Stomach (tissue), 9 donors: ENCODE measurements around the gene ADAM30. TPM values are rescaled to one million over a fixed set of nuclear protein-coding genes. Genes with fewer than 3 reads are reported as not detected.

Experiments
- DNase-seq, 2 donors: peaks; one replicate each; pipeline versions ENCODE4 v3.0.0 to v3.0.0-alpha.2; 2013 to 2019
- H3K27ac ChIP-seq, 5 donors: fragments of 200-600 bp in 4 of 5; sonication (generic) in 4 of 5; one replicate each; pipeline ENCODE4 v1.5.1; 2013 to 2019; ENCODE audit warnings: mild to moderate bottlenecking in 1 of 5, moderate library complexity in 1 of 5
- H3K27me3 ChIP-seq, 3 donors: fragments of 200-600 bp; sonication (generic); one replicate each; pipeline ENCODE4 v1.5.1; 2017 to 2019; ENCODE audit warnings: mixed run types in 1 of 3
- H3K36me3 ChIP-seq, 4 donors: fragments of 200-600 bp; sonication (generic); 1 replicate in 3 of 4; 2 replicates in 1 of 4; pipeline ENCODE4 v1.5.1; 2016 to 2019
- H3K4me1 ChIP-seq, 4 donors: fragments of 200-600 bp; sonication (generic); one replicate each; pipeline ENCODE4 v1.5.1; 2016 to 2019
- H3K4me3 ChIP-seq, 4 donors: fragments of 200-600 bp; sonication (generic) in 3 of 4; one replicate each; pipeline ENCODE4 v1.5.1; 2016 to 2019; ENCODE audit warnings: mild to moderate bottlenecking in 1 of 4
- H3K9me3 ChIP-seq, 4 donors: fragments of 200-600 bp; sonication (generic); one replicate each; pipeline ENCODE4 v1.5.1; 2016 to 2019
- CTCF ChIP-seq, 7 experiments: fragments of 450-650 bp in 4 of 7; fragments of 200-600 bp in 3 of 7; sonication (generic) in 3 of 7; IDR thresholded peaks; one replicate each; pipeline ENCODE4 v1.5.1; 2016 to 2019; ENCODE audit warnings: antibody characterized with exemption in 7 of 7, control low read depth in 2 of 7, mild to moderate bottlenecking in 1 of 7
- EP300 ChIP-seq: sonication (generic); formaldehyde crosslinking; IDR thresholded peaks from one replicate; pipeline ENCODE4 v1.6.1; 2017; ENCODE audit warnings: antibody characterized with exemption
- POLR2A ChIP-seq, 4 donors: fragments of 450-650 bp; IDR thresholded peaks; one replicate each; pipeline ENCODE4 v1.6.1; 2016; ENCODE audit warnings: antibody characterized with exemption in 4 of 4, control low read depth in 2 of 4, mild to moderate bottlenecking in 1 of 4, moderate library complexity in 1 of 4
- POLR2AphosphoS5 ChIP-seq, 3 donors: sonication (generic); formaldehyde crosslinking; IDR thresholded peaks; one replicate each; pipeline ENCODE4 v1.6.1; 2016; ENCODE audit warnings: antibody characterized with exemption in 3 of 3
- WGBS, 5 donors: extraction: QIAGEN DNeasy Blood & Tissue Kit in 3 of 5; methylation state at CpG; one replicate each; pipeline versions ENCODE4 v1.1.5 to v1.1.7; 2013 to 2018; 5-methylcytosine and 5-hydroxymethylcytosine counted together
- intact Hi-C: fragments of 100-400 bp; cut with DNase I; formaldehyde crosslinking; loops from one replicate; pipeline ENCODE4 v1.15.1; 2023; ENCODE audit warnings: low total_unique reads
- polyA plus RNA-seq, 3 donors: library from polyadenylated mRNA; stranded (reverse); fragments of 200-250 nt; gene quantifications; one replicate each; pipeline ENCODE4 v1.2.3, GENCODE V29; 2013
- total RNA-seq, 5 donors: library from RNA; depleted of rRNA; stranded (reverse); fragments of >200 nt; gene quantifications; one replicate each; pipeline versions ENCODE4 v1.1.0 to v1.2.3, GENCODE V29; 2014 to 2016
- donor health status: healthy with polysubstance abuse.
- donor health status: Bipolar disorder and iron deficiency.
- donor health status: healthy.

The ADAM30 gene
- total and polyA plus RNA-seq, 8 donors: not detected

DNA sequence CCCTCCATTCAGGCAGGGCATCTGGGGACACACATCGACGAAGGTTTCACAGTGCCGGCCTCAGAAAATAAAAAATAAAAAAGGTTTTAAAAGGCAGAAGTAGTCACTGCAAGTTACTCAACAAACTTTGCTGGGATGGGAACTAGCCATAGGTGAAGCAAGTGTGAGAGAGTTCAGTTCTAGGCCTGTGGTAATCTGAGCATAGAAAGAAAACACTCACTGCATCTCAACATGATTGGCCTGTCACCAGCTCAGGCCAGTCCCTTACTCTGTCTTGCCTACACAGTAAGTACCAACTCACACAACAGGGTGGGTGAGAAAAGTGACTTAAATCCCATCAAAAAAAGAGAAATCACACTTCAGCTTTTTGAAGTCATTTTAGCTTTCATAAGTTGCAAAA, 30.2 kb upstream of the ADAM30 start:
- Histone ChIP-seq H3K4me3 (no peak overlapping the region), H3K27ac (no peak overlapping the region), H3K4me1 (no peaks in the 10 kb centered on the region), H3K27me3 (no peaks in the 10 kb centered on the region), H3K36me3 (peaks cover 52 to 92% (median 92%) of the 10 kb centered on the region in 4 donors), H3K9me3 (no peaks in the 10 kb centered on the region)
- TF ChIP-seq CTCF (IDR thresholded peaks at IDR 0.05) (no peak), POLR2A (IDR thresholded peaks at IDR 0.05) (no peak), EP300 (no peak), POLR2AphosphoS5 (IDR thresholded peaks at IDR 0.05) (no peak)
- no peak for DNase-seq
- WGBS, 5 donors: 95 to 100% (median 97%) methylated on average over 3 of the region's 3 CpGs
- intact Hi-C loops: no loop called here

DNA sequence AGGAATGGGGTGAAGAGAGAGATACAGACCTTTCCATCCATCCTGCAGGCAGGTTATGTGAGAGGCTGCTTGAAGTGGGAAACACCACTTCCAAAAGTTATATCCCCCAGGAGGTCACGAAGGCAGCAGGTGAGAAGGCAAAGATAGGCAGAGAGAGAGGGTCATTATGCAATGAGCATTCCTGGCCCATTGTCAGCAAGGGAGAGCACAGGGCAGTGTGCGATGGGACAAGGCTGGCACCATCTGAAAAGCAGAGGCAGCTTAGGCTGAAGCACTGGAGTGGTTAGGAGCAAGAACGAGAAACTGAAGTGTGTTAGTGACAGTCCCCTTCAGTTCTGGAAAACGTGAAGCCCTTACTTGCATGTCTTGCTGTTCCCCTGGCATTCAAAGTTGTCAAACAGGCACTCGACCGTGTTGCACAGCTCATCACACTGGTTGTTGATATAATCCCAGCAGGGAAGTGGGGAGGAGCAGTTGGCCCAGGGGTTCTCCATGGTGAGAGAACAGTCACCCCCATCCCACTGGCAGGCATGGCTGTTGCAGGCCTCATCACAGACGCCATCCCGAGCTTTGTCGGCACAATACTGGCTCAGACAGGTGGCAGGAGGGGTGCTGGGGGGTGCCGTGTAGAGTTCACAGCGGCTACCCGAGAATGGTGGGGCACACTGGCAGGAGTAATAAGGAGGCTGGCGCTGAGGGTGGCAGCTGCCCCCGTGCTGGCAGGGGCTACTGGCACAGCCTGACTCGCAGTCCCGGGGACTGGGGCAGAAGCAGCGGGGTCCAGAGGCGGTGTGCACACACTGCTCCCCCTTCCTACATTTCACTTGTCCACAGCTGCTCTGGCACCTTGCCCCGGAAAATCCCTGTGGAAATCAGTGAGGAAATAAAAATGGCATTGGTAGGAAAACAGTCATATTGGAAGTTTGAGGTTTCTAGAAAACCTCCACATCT, 28.9 kb upstream of the ADAM30 start:
- intact Hi-C loops: no loop called here
- no peak overlapping the region for H3K27ac ChIP-seq
- H3K4me1 ChIP-seq: no peaks in the 10 kb centered on the region
- H3K9me3 ChIP-seq: no peaks in the 10 kb centered on the region
- H3K4me3 ChIP-seq: no peak overlapping the region
- WGBS, 5 donors: 83 to 95% (median 93%) methylated on average over 13 to 19 of the region's 19 CpGs
- no peaks in the 10 kb centered on the region for H3K27me3 ChIP-seq
- peak in 1 of 2 donors; percentile 23 for DNase-seq
- peaks cover 57 to 100% (median 99%) of the 10 kb centered on the region in 4 donors for H3K36me3 ChIP-seq
- TF ChIP-seq CTCF (IDR thresholded peaks at IDR 0.05) (no peak), POLR2A (IDR thresholded peaks at IDR 0.05) (no peak), EP300 (no peak), POLR2AphosphoS5 (IDR thresholded peaks at IDR 0.05) (no peak)

DNA sequence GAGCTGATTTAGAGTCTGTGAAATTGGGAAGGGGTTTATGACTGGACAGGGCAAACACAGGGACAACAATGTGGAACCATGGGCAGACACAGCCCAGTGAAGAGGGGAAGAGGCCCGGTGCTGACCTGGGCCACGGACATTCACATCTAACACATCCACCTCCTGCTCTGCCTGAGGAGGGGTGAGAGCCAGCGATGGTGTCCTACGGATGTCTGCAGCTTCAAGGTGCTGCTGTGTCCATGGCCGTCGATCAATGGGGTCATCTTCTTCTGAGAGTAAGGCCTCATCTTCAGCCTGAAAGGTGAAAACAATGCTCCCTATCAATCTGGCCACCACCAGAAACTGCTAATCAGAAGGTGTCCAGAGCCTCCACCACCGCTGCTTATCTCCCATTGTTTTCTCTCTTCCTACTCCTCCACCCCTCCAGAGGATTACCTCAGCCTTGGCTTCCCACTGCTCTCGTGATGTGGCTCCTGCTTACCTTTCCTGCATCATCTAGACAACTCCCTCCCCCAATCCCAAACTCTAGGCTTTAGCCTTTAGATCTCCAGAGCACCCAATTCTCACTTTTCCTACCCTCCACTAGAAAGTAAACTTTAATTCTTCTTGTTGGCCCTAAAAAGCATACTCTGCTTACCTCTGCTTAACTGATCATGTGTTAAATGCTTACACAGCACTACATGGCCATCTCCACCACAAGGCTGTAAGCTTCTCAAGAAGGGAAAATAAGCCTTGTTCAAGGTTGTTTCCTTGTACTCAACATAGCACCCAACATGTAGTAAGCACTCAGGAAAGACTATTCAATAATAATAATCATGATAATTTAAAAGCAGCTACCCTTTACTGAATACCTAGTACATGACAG, 24.0 kb upstream of the ADAM30 start:
- no peaks in the 10 kb centered on the region for H3K27me3 ChIP-seq
- no peaks in the 10 kb centered on the region for H3K9me3 ChIP-seq
- TF ChIP-seq CTCF (IDR thresholded peaks at IDR 0.05) (no peak), EP300 (no peak), POLR2AphosphoS5 (IDR thresholded peaks at IDR 0.05) (no peak)
- H3K4me1 ChIP-seq: no peaks in the 10 kb centered on the region
- 87 to 92% (median 90%) methylated on average over 8 of the region's 8 CpGs for WGBS, 5 donors
- no peak for DNase-seq
- peaks cover 78 to 100% (median 100%) of the 10 kb centered on the region in 4 donors for H3K36me3 ChIP-seq
- intact Hi-C loops: no loop called here
- H3K27ac ChIP-seq: no peak overlapping the region
- H3K4me3 ChIP-seq: no peak overlapping the region

DNA sequence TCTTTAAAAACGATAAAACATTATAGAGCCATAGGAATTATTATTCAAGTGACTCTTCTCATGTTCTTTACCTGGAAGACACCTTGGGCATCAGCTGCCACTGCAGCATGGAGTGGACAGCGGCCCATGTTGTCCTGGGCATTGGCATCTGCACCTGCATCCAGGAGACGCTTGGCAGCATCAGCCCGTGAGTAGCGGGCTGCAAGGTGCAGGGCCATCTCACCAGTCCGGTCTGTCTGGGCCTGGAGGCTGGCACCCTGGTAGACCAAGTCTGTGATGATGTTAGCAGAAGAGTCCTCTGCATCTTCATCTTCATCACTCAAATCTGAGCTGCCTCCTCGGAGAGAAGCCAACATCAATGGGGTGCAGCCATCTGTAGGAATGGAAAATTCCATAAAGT, 22.9 kb upstream of the ADAM30 start:
- Histone ChIP-seq H3K4me3 (no peak overlapping the region), H3K36me3 (peaks cover 79 to 100% (median 100%) of the 10 kb centered on the region in 4 donors), H3K9me3 (no peaks in the 10 kb centered on the region), H3K27ac (no peak overlapping the region), H3K4me1 (no peaks in the 10 kb centered on the region), H3K27me3 (no peaks in the 10 kb centered on the region)
- intact Hi-C loops: no loop called here
- TF ChIP-seq POLR2A (IDR thresholded peaks at IDR 0.05) (no peak), CTCF (IDR thresholded peaks at IDR 0.05) (no peak), EP300 (no peak), POLR2AphosphoS5 (IDR thresholded peaks at IDR 0.05) (no peak)
- WGBS, 5 donors: 92 to 97% (median 95%) methylated on average over 7 of the region's 7 CpGs
- DNase-seq: no peak
